Head of caudate nucleus (tissue), 42 donors: ENCODE measurements around the gene PCDHA1.
A peak's percentile ranks its signal among the peaks of the same experiment; 100 is the strongest.

ENCODE experiments used
- DNase-seq, 42 donors: peaks; one replicate each; pipeline versions ENCODE4 v3.0.0 to v3.0.0-alpha.2; 2020 to 2021; ENCODE audit warnings: mixed read lengths in 7 of 42
- intact Hi-C: fragments of 100-400 bp; cut with DNase I; formaldehyde crosslinking; loops from one replicate; pipeline ENCODE4 v1.15.0; 2022

The PCDHA1 gene

GRCh38 chr5:141003031-141003430 is 217.1 kb downstream of the PCDHA1 start:
- no peak for DNase-seq
- intact Hi-C loops, result no loop called here

- no peak for DNase-seq
- intact Hi-C loops, result no loop called here
Measured at GRCh38 chr5:141003791-141004611, 218.1 kb downstream of the PCDHA1 start.

DNA sequence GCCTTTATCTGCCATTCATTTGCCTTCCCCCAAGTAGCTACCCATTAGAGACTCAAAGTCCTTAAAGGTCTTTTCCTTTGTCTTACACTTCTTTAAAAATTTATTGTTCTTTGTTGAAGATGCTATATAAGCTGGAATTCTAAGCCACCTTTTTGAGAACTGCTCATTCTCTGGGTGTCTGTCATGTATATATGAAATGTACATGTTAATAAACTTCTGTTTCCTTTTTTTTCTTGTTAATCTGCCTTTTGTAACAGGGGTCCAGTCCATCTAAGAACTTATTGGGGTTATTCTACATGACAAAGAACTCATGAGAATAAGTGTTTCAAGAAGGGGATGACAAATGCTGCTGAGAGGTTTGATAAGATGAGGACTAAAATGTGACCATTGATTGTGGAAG is 221.9 kb downstream of the PCDHA1 start:
- no peak for DNase-seq
- intact Hi-C loops, result no loop called here

DNA sequence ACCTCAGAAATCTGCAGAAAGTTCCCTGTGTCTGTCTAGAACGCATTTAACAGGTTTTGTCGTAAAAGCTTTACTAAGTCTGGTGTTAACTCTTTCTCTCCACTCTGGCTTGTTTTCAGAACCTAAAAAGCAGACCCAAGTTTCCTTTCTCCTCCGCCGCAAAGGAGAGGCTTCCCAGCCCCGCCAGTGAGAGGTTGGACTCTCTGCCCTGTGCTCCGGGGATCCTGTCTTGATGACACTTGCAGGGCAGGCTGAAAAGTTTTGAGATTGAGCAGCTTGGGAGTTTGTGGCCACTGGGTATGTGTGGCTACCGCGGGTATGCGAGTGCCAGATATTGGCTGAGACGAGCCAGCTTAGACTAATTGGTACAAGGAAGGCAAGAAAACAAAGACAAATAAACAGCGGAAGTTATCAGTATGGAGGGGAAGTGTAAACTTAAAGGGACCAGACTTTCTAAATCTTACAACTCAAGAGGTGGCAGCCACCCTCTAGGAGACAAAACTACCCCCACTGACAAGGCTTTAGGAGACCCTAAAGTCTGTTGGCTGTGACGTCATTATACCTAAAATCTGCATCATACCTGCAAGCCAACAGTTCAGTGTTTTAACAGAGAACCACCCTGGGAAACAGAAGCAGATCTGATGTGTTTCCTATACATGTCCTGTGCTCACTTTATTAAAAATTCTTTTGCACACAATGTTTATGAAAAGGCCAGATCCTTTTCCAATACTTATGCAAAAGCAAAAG is 224.3 kb downstream of the PCDHA1 start:
- intact Hi-C loops, result no loop called here
- no peak for DNase-seq

GRCh38 chr5:141017943-141018342 is 232.0 kb downstream of the PCDHA1 start:
- intact Hi-C loops, result no loop called here
- no peak for DNase-seq

GRCh38 chr5:141022384-141022783 is 236.4 kb downstream of the PCDHA1 start:
- intact Hi-C loops, result no loop called here
- no peak for DNase-seq

DNA sequence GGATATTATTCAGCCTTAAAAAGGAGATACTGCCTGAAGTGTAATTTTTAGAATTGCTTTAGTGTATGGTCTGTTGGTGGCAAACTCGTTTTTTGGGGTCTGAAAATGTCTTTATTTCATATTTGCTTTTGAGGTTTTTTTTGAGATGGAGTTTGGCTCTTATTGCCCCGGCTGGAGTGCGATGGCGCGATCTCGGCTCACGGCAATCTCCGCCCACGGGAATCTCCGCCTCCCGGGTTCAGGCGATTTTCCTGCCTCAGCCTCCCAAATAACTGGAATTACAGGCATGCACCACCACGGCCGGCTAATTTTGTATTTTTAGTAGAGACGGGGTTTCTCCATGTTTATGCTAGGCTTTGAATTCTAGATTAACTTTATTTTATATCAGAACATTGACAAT is 245.1 kb downstream of the PCDHA1 start:
- intact Hi-C loops, result no loop called here

DNA sequence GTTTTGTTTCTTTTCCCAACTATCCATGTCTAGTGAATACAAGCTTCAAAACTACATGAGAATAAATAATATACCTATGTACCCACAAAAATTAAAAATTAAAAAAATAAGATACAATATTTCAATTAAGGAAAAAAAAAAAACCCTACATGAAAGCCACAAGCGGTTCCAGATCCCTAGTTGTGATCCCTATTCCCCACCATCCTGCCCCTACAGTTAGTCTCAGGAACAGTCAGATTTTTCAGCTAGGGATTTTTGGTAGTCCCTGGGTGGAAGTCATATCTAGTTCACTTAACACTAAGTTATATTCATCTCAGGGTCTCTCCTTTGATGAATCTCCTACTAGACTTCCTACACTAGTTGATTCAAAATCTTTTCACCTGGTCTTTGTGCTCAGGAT is 246.7 kb downstream of the PCDHA1 start:
- DNase-seq, result no peak
- intact Hi-C loops, result no loop called here

More for the DNA sequence above, 245.1 kb downstream of the PCDHA1 start:
- DNase-seq, result no peak

- no peak for DNase-seq
- intact Hi-C loops, result no loop called here
Measured at GRCh38 chr5:141039061-141039460, 253.1 kb downstream of the PCDHA1 start.

DNA sequence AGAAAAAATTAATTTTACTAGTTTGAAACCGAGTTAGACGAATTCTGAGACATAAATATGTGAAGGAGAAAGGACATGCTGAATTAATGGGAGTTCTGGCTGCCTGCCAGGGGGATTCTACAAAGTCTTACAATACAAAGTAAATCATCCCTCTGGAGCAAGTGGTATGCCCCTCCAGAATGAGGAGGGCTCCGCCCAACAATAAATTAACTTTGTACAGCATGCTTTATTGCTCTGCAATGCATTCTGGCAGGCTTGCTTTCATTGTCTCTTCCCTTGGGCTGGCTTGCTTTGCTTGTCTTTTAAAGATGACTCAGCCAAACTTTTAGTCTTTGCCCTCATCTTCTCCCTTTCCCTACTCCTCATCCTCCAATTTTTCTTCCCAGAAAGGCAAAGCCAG is 253.6 kb downstream of the PCDHA1 start:
- intact Hi-C loops, result no loop called here
- peak in 16 of 42 donors; percentile 3 to 59 (median 16) for DNase-seq

- intact Hi-C loops, result loop anchor here (2.0 to 5.0 kb wide), 4 partner anchors 73 to 173 kb away; partner anchors contain the start of genes PCDHA11, PCDHA13, PCDHAC1 and PCDHAC2
- peak; percentile 49 to 88 (median 73) for DNase-seq
Measured at GRCh38 chr5:141040093-141040770, 254.3 kb downstream of the PCDHA1 start.

DNA sequence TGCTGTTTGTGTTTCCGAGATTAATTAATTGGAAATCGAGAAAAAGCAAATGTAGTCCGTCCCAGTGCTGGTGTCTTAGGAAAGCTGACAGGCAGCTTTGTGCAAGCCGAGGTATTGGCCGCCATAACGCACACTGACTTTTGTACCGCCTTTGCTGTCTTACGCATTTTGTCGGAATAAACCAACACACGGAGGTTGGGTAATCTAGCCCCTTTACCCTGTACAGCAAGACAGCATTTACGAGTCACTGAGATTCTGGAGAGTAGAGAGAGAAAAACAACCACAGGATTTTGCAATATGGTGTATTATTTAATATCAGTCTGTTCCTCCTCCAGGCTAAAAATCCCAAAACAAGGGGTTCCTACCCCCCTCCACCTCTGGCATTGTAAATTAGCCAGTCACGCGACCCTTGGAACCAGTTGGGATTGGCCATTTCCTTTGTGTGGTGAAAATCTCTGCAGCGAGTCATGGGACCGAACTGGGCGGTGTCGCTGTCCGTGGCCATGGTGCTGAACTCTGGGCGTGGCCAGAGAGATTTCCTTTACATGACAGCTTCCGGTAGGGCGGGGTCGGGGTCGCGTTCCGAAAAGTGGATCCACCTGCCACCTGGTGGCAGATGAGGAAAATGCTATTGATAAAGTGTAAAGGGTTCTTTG is 255.0 kb downstream of the PCDHA1 start:
- DNase-seq, result peak; percentile 92 to 99 (median 98)
- intact Hi-C loops, result loop anchor here (2.0 to 5.0 kb wide), 4 partner anchors 74 to 174 kb away; partner anchors contain the start of genes PCDHA11, PCDHA13, PCDHAC1 and PCDHAC2

DNA sequence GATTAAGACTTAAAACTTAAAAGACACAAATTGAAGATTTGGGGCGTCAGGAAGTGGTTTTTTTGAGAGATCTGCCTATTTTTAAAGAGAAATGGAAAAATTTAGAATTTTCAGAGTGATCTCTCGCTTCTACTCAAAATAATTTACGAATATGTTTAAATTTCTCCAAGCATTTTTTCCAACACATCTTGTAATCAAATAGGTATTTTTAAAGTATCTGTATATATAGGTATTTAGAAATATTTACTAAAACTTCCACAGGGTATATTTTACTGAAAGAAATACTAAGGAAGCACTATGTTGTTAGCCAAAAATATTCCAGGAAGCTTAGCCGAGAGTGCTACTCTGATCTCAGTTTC is 255.5 kb downstream of the PCDHA1 start:
- intact Hi-C loops, result loop anchor here (2.0 to 5.0 kb wide), 4 partner anchors 75 to 174 kb away; partner anchors contain the start of genes PCDHA11, PCDHA13, PCDHAC1 and PCDHAC2
- DNase-seq, result no peak

DNA sequence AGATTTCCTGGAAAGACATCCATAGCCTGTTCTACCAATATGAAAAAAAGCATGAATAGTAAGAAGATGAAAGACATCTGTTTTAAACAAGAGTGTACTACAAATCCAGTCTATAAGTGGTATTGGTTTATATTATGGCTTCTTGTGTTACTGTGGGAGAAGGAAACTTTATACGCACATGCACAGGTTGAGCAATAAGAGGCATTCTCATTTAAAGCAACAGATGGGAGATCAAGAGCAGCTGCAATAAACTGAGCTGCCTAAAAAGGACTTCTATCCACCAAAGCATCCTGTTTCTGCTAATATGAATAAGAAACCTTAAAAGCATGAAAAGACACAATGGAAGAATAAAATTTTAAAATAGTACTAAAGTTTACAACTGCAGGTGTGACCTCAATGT is 256.6 kb downstream of the PCDHA1 start:
- DNase-seq, result no peak
- intact Hi-C loops, result loop anchor here (5.0 kb wide), 2 partner anchors 160 to 175 kb away; partner anchors contain the start of genes PCDHA11 and PCDHA13

- intact Hi-C loops, result no loop called here
- no peak for DNase-seq
Measured at GRCh38 chr5:141050622-141051520, 264.9 kb downstream of the PCDHA1 start, which contains the start of gene PCDHB1. Gene PCDHB1 (plus strand): TSS chr5:141051374. CDS start chr5:141051471, 97 bp downstream.

DNA sequence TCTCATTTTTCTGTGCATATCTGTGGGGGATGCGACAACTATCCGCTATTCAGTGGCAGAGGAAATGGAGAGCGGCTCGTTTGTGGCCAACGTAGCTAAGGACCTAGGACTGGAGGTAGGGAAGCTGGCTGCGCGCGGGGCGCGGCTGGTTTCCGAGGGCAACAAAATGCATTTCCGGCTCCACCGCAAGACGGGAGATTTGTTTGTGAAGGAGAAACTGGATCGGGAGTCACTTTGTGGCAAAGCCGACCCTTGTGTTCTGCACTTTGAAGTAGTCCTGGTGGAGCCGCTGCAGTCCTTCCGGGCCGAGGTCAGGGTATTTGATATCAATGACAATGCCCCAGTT is 265.6 kb downstream of the PCDHA1 start:
- intact Hi-C loops, result no loop called here
- peak in 2 of 42 donors; percentile 2 for DNase-seq
